ENCODE results near the gene HPX. TPM values are rescaled to one million over a fixed set of nuclear protein-coding genes. Genes with fewer than 3 reads are reported as not detected.

Gene HPX, protein sequence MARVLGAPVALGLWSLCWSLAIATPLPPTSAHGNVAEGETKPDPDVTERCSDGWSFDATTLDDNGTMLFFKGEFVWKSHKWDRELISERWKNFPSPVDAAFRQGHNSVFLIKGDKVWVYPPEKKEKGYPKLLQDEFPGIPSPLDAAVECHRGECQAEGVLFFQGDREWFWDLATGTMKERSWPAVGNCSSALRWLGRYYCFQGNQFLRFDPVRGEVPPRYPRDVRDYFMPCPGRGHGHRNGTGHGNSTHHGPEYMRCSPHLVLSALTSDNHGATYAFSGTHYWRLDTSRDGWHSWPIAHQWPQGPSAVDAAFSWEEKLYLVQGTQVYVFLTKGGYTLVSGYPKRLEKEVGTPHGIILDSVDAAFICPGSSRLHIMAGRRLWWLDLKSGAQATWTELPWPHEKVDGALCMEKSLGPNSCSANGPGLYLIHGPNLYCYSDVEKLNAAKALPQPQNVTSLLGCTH
- total RNA-seq = 2.8 TPM

GRCh38 chr11:6440906-6441358 lies at the start of gene HPX:
Gene HPX, minus strand, starts transcription at chr11:6440987. Its CDS starts 24 bp downstream, at chr11:6440963.

DNA sequence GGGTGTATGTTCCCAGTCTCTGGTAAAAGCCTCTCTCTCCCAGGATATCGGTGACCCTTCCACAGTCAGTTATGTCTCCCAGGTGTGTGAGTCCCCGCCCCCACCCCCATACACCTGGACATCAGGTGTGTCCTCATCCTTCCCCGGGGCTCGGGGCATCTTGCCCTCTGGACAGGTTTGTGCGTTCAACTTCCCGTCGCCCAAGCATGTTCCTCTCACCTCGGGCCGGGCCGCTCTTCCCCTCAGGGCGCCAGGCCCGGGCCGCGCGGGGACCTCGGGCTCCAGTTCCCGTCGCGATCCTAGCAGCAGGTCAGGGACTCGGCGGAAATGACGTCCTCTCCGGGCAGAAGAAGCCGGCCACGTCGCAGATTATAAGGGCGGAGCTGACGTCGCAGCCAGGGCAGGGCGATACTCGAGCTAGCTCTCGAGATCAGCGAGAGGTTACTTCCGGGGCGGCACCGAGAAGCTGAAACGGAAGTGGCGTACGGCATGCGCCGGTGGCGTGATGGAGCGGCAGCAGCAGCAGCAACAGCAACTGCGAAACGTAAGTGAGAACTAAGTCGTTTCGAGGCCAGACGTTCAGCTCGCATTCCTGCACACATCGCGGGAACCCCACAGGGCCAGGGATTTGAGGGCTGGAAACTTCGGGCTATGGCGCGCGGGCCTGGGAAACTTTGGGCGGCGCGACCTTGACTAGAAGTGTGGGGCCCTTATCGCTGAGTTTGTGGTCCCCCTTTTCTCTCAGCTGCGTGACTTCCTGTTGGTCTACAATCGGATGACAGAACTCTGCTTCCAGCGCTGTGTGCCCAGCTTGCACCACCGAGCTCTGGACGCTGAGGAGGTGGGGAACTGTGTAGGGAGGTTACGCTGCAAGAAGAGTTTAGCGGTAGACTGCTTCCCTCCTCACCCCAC lies 40.5 kb upstream of the HPX start, which contains the start of the genes ARFIP2 and TIMM10B:
ARFIP2 (minus strand) TSS at position 320 of the 912 bp plus-strand sequence. CDS start 910 bp downstream, outside the sequence.
TIMM10B (plus strand) TSS at position 490 of the 912 bp plus-strand sequence; CDS start at position 506, 16 bp downstream.

DNA sequence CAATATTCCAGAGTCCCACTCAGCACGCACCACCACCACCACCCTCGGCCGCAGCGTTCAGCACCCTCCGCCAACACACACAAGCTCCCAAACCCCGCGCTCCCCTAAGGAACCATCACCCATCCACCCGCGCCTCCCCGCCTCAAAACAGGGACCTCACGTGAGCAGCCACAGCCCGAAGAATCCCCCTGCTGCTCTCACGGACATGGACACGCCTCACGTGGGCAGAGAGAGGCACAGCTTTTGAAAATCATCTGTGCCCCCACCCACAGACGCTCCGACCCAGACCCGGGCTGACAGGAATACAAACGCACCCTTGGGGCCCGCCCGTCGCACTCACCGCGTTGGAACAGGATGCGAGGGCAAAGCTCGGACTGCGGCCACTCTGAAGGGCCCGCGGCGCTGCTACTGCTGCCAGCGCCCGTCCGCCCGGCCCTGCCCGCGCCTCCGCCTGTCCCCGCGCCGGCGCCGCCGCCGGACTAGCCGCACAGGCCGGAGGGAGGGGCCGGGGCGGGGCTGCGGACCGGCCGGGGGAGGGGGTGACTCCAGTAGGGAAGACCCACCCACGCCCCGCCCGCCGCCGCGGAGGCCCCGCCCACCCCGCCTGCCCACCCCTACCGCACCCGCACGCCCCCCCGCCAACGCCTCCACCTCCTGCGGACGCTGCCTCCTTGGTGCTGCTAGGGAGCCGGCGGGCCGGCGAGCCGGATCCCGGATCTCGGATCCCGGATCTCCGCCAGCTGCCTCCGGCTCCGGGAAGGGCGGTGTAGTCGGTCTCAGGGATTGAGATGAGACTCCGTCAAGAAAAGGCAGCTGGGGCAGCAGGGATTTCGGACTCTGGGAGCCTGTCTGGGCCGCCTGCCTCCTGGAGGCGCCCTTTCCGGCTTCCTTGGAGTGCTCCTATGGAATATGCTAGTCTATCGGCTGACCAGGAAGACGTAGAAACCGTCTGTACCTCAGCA lies 32.9 kb upstream of the HPX start, which contains the start of gene TRIM3:
TRIM3 (minus strand) TSS at position 491 of the 962 bp plus-strand sequence. CDS start 8,246 bp downstream, outside the sequence.

GRCh38 chr11:6419009-6419631 lies 21.7 kb downstream of the HPX start, which contains the start of gene APBB1:
Gene APBB1, minus strand, starts transcription at chr11:6419094. Its CDS starts 7,747 bp downstream, at chr11:6411347.

DNA sequence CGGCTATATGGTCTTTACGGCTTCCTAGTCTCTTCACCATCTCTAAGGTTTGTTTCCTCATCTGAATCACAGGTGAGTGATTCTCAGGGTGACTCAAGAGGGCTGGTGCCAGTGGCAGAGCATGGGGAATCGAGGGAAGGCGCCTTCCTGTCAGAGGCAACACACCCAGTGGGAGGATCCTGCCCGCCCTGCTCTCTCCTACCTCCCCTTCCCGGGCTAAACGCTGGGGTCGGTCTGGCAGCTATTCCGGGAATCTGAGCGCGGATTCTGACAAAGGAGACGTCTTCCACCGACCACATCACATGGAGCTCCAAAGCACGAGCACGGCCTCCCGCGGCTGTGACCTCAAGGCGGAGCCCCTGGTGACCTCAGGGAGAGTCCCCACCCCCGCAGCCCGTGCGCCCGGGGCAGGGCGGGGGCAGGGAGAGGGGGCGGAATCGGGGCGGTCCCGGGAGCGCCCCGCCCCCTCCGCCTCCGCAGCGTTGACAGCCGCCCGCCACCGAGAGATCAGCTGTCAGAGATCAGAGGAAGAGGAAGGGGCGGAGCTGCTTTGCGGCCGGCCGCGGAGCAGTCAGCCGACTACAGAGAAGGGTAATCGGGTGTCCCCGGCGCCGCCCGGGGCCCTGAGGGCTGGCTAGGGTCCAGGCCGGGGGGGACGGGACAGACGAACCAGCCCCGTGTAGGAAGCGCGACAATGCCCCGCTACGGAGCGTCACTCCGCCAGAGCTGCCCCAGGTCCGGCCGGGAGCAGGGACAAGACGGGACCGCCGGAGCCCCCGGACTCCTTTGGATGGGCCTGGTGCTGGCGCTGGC lies 50.7 kb downstream of the HPX start, which contains the start of gene SMPD1:
SMPD1 (plus strand) TSS at position 570 of the 813 bp plus-strand sequence; CDS start at position 695, 125 bp downstream.

Other genes with a start within 250 kb of the HPX start
- not detected for gene OR52W1, start 241.8 kb downstream of the HPX start, total RNA-seq
- not detected for gene C11orf42, start 235.4 kb downstream of the HPX start, total RNA-seq
- gene FHIP1B, start 206.4 kb downstream of the HPX start, total RNA-seq = 60.8 TPM
- 0.27 TPM for gene CNGA4, start 201.9 kb downstream of the HPX start, total RNA-seq
- 1.7 TPM for gene CCKBR, start 181.1 kb downstream of the HPX start, total RNA-seq
- 38.2 TPM for gene CAVIN3, start 120.5 kb downstream of the HPX start, total RNA-seq
- gene SMPD1, start 50.5 kb downstream of the HPX start, total RNA-seq = 31.7 TPM
- gene APBB1, start 21.9 kb downstream of the HPX start, total RNA-seq = 84.1 TPM
- gene TRIM3, start 33.0 kb upstream of the HPX start, total RNA-seq = 26.2 TPM
- 59.3 TPM for gene ARFIP2, start 40.3 kb upstream of the HPX start, total RNA-seq
- gene TIMM10B, start 40.5 kb upstream of the HPX start, total RNA-seq = 47.2 TPM
- 12.1 TPM for gene DNHD1, start 56.3 kb upstream of the HPX start, total RNA-seq
- gene RRP8, start 162.6 kb upstream of the HPX start, total RNA-seq = 25.6 TPM
- gene ILK, start 162.8 kb upstream of the HPX start, total RNA-seq = 136 TPM
- 16.2 TPM for gene TAF10, start 171.2 kb upstream of the HPX start, total RNA-seq
- gene TPP1, start 178.4 kb upstream of the HPX start, total RNA-seq = 65.5 TPM
- gene DCHS1, start 214.8 kb upstream of the HPX start, total RNA-seq = 84.2 TPM
- 30.1 TPM for gene MRPL17, start 242.4 kb upstream of the HPX start, total RNA-seq

Data from camera-type eye (tissue), 1 donor.